Measurements from ENCODE around the gene GMPR2.
"Not testable (repeated sequence)": the region's sequence is repeated elsewhere in the genome, so short reads cannot be mapped to it uniquely, and the experiment has no call there.

The GMPR2 gene

DNA sequence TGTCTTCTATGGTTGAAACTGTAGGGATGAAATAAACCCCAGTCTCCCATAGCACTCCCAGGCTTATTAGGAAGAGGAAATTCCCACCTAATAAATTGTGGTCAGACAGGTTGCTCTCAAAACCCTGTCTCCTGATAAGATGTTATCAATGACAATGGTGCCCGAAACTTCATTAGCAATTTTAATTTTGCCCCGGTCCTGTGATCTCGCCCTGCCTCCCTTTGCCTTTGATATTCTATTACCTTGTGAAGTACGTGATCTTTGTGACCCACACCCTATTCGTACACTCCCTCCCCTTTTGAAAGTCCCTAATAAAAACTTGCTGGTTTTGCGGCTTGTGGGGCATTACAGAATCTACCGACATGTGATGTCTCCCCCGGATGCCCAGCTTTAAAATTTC is 30.2 kb upstream of the GMPR2 start:
- DNase-seq (ENCODE audit: low read depth) = not testable (repeated sequence)

GRCh38 chr14:24203249-24203886 is 29.4 kb upstream of the GMPR2 start:
- DNase-seq (ENCODE audit: low read depth) = not testable (repeated sequence)

DNA sequence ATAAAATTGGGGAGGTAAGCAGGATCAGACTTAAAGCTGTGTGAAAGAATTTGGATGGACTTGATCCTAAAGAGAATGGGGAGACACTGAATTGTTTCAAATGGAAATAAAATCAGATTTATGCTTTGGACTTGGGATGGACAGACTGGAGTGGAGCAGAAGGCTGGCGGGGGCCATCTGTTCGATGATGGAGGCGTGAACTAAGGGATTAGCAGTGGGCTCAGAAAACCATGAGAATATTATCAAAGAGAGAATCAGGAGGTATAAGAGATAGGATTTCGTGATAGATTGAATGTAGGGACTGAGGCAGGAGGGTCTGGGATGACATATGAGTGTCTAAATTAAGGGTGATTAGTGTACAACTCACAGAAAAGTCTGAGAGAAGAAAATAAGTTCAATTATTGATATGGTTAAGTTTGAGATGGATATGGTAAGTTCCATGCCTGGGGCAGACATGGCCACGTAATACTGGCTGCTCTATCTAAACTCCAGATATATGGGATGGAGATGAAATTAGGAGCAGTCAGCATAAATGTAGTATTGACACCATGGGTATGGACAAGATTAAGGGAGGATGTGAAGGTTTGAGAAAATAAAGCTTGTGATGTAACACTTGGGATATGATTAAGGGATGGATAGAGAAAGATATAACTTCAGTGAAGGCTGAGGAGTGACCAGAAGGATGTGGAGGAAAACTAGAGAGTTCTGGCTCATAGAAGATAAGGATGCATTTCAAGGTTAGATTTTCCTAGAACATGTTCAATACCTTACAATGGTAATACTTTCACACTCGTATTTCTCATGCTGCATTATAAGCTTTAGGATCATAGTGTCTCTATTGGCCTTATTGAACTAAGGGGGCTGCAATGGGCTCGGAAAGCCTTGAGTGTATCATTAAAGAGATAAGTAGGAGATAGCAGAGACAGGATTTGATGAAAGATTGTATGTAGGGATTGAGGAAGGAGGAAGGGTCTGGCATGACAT is 28.3 kb upstream of the GMPR2 start:
- DNase-seq (ENCODE audit: low read depth) = no peak

DNA sequence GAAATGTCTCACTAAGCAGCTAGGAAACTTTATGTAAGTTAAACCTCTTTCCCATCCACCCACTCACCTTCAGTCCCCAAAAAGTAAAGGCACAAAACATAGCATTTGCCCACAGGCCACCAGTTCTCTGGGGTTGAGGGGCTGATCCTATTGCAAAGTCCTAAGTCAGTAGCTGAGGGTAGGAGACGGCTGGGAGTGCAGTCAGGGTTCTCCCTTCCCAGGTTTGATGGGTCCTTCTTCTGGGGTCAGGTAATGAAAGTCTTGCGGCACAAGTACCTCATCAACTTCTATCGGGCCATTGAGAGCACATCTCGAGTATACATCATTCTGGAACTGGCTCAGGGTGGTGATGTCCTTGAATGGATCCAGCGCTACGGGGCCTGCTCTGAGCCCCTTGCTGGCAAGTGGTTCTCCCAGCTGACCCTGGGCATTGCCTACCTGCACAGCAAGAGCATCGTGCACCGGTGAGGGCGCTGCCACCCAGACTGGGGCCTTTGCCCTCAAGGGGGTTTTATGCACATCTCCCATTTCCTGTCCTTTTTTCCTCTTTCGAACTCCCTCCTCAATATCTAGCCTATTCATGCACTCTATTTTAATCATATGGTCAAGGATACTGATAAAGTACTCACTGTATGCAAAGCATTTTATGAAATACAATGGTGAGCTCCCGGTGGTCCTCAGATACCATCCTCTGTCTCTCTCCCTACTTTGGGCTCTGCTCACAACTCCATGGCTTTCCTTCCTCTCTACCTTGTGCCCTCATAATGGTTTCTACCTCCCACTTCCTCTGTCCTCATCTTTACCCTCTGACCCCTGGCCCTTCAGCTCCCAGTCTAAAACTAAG is 26.2 kb upstream of the GMPR2 start:
- no peak for DNase-seq (ENCODE audit: low read depth)

- DNase-seq (ENCODE audit: low read depth) = no peak
Observed at GRCh38 chr14:24207104-24207551, 25.6 kb upstream of the GMPR2 start.

DNA sequence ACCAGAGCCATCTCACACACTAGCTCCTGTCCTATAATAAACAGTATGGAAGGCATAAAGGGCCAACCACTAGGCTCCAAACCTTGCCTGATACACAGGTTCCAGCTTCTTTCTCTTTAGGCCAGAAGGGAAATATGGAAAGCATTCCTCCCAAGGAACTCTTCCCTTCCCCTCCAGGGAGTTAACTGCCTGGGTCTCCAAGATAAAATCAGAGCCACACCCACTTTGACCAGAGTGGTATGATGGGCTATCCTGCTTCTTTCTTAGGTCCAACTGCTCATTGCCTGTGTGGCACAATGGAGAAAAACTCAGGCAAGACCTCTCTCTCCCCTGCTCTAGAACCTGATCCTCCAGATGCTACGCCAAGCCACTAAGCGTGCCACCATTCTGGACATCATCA is 25.1 kb upstream of the GMPR2 start:
- DNase-seq (ENCODE audit: low read depth) = no peak

- no peak for DNase-seq (ENCODE audit: low read depth)
Observed at GRCh38 chr14:24211311-24211710, 21.4 kb upstream of the GMPR2 start.

DNA sequence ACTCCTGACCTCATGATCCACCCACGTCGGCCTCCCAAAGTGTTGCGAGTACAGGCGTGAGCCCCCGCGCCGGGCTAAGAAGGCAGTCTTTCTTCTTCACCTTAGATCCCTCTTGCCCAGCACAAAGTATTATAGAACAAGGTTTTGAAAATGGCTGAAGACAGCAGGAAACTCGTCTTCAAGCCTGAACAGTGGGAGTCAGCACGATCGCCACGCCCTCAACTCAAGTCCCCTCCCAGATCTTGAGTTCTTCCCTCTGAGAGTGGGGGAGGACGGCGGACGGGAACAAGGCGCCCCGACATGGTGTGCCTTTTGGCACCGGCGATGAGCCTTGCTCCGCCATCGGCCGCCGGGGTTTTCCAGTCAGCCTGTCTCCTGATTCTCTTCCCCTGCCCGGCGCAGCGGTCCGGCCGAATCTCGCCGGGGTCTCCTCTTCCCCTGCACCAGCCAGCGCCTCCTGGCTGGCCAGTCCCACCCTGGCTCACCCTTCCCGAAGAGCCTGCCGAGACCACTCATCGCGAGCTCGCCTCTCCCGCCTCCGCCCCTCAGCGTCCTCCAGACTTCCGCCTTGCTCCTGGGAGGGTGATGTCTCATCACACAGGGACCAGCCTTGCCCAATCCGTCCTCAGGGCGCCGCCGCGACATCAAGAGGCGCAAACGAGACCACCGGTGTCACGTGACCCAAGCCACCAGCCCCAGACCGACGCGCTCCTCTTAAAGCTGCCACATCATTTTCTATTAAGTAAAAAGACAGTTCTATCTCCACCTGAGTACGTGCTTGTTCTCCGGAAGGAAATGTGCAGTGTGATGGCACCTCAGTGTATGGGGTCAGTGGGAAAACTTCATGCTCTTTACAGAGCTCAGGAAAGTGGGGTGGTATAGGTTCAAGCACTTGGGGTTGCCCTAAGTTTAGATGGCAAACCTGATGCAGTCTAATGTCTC is 19.5 kb upstream of the GMPR2 start, which contains the start of gene CHMP4A:
Gene CHMP4A (minus strand): TSS at position 565 of the 942 bp plus-strand sequence. CDS start 49 bp downstream, at position 516.
- DNase-seq (ENCODE audit: low read depth) = peak; percentile 88

DNA sequence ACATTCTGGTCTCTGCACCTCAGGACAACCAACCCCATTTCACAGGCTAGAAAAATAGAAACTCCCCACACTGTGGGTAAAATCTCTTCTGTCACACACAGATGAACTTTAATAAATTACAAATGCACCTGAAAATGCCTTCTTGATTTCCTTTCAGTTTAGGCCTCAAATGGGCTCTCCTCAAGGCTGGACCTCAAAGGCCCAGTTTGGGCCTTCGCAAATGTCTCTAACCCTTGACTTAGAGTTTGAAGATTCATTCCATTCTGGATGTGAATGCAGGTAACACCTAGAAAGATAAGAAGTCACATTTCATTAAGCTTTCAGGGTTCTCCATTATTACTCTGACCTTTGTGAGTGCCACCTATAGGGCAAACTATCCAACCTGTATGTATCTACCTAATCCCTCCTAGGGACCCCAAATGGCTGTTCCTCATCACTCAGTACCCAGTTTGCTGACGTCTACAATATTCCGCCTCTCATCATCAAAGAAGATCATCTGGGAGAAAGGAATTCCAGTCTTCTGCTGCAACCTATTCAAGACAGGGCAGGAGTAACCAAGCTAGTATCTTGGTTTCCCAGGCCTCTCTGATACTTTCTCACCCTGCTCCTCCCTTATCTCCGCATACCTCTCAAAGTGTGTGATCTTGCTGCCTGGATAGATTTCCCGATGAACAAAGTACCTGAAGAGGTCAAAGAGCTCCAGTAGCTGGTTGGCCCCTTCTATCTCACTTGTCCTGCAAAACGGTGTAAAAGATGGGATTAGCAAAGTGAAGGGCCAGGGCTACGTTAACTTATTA is 18.7 kb upstream of the GMPR2 start:
- no peak for DNase-seq (ENCODE audit: low read depth)

DNA sequence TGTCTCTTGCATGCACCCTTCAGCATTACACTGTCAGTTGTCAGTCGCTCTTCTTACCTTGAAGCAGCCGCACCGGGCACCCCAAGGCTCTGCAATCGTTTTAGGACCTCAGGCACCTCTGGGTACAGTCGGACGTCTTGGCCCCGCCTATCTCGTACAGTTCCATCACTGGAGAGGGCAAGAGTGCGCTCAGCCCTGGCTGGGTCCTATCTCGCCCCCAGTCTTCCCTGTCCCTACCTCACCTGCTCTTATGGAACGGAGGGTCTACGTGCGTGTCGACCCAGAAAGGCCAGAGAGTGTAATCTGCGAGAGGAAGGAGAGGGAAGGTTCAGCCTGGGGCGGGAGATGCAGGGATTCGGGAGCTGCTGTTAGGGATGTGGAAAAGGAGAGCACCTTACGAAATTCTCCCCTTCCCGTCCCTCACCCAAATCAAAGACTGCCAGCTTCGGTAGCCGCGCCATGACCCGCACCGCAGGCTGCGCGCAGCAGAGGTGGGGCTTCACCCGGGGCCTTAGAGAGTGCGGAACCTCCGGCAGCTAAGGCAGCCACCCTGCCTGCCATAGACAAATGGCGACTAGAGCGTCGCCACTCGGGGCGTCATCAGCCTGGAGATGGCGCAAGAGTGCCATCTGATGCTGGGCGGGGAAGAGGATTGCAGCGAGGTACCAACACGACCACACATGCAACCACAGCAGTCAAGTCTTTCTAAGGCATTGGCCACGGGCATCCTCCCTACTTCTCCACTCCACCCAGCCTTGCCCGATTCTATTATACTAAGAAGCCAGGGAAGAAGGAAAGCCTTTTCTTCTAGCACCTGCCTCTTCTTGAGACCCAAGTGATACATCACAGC is 17.0 kb upstream of the GMPR2 start, which contains the start of gene MDP1:
Gene MDP1 (minus strand): TSS at position 572 of the 850 bp plus-strand sequence. CDS start 111 bp downstream, at position 461.
- DNase-seq (ENCODE audit: low read depth) = peak; percentile 57

- no peak for DNase-seq (ENCODE audit: low read depth)
Observed at GRCh38 chr14:24216345-24216699, 16.4 kb upstream of the GMPR2 start.

DNA sequence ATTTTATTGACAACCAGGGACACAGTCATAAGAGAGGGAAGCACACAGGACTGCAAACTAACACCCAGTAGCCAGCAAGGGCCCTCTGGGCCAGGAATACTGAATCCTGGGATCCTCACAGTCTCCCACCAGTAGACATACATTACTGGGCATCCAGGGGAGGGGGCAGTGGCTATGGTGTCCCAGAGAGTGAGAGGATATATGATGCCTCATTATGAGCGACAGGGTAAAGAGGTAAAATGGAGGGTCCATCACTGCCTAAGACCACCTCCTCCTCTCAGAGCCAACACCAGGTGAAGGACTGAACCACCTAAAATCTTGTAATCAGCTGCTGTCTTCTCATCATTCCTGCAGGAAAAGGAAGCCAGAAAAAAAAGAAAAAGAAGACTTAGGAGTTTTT is 15.9 kb upstream of the GMPR2 start:
- not testable (repeated sequence) for DNase-seq (ENCODE audit: low read depth)

GRCh38 chr14:24219080-24219479 is 13.6 kb upstream of the GMPR2 start:
- DNase-seq (ENCODE audit: low read depth) = no peak

DNA sequence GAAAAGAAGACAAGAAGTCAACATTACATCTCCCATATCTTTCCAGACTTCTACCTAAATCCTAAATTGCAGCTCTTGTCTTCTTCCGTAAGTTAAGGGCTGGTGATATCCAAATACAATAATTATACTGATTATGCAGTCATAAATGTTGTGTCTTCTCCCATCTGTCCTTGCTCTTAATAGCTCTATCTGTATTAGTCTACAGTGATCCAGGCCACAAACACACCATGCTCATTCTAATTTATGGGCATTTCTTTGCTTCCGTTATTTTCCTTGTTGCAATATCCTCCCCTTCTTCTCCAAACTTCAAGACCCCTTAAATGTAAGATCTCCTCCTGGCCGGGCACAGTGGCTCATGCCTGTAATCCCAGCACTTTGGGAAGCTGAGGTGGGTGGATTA is 13.2 kb upstream of the GMPR2 start:
- no peak for DNase-seq (ENCODE audit: low read depth)

GRCh38 chr14:24222987-24223386 is 9.7 kb upstream of the GMPR2 start:
- DNase-seq (ENCODE audit: low read depth) = not testable (repeated sequence)

DNA sequence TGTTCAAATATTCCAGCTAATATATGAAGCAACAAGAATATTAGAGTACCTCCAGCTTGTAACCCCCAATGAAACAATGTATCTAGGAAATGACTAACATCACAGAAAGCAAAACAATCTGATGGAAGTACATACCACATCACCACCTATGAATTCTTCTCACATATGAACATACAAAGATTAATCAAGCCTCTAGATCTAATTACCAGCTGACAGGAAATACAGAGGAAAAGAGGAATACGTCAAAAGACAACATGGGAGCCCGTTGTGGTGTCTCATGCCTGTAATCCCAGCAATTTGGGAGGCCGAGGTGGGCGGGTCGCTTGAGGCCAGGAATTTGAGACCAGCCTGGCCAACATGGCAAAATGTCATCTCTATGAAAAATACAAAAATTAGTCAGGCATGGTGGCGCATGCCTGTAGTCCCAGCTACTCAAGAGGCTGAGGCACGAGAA is 8.1 kb upstream of the GMPR2 start:
- DNase-seq (ENCODE audit: low read depth) = peak; percentile 85

DNA sequence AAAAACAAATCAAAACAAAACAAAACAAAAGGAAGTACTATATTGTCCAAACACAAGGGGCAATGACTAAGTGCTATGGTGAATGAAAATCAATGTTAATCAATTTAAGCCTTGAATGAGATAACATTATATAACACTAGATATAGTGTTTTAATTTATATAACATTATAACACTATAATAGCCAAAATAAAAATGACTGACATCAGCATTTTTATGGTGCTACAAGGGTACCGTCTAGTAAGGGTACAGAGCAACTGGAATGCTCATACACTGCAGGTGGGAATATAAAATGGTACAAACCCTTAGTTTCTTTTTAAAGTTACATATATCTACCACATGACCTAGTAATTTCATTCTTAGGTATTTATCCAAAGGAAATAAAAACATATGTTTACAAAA is 6.3 kb upstream of the GMPR2 start:
- no peak for DNase-seq (ENCODE audit: low read depth)

DNA sequence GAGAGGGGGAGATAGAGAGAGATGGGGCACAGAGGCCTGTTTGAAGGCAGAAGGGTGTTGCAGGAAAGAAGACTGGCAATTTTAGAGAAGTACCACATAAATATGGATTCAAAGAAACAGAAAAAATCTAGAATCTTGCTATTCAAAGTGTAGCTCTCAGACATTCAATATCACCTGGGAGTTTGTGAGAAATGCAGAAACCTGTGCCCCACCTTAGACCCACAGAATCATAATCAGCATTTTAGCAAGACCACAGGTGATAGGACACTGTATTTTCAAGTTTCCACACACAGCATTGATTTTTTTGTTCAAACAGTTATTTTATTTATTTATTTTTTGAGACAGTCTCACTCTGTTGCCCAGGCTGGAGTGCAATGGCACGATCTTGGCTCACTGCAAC is 3.8 kb upstream of the GMPR2 start:
- DNase-seq (ENCODE audit: low read depth) = no peak

All from GM04503 (cell line).